Activated naive CD8-positive, alpha-beta T cell treated with anti-CD3 and anti-CD28 coated beads, Interleukin-2, amount 50 U/mL, for 16 hours (primary cell): Measurements from ENCODE around the gene BRF1.

Experiments used
- DNase-seq: peaks from one replicate; pipeline ENCODE4 v3.0.0-alpha.2; 2020; ENCODE audit warnings: low read depth, low spot score

BRF1 gene

GRCh38 chr14:105173901-105174894 lies 126.6 kb downstream of the BRF1 start:
- DNase-seq: no peak

DNA sequence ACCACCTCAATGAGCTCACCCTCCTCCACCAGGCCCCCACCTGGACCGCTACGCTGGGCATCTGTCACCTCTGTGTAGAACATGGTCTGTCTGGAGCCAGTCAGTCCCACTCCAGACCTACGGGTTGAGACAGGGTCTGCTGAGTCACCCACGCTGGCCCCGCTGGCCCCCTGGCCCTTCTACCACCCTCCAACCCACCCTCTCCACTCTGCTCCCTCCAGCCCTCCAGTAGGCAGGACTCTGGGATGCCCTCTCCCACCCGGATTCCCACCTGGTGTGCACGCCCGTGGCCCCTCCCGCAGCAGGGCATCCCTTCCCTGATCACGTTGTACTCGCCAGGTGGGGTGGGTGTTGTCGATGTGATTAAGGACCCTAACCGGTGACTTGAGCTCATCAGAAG lies 127.7 kb downstream of the BRF1 start:
- DNase-seq: no peak

GRCh38 chr14:105172476-105172875 lies 128.3 kb downstream of the BRF1 start:
- DNase-seq: no peak

GRCh38 chr14:105171004-105171673 lies 129.7 kb downstream of the BRF1 start:
- no peak for DNase-seq

DNA sequence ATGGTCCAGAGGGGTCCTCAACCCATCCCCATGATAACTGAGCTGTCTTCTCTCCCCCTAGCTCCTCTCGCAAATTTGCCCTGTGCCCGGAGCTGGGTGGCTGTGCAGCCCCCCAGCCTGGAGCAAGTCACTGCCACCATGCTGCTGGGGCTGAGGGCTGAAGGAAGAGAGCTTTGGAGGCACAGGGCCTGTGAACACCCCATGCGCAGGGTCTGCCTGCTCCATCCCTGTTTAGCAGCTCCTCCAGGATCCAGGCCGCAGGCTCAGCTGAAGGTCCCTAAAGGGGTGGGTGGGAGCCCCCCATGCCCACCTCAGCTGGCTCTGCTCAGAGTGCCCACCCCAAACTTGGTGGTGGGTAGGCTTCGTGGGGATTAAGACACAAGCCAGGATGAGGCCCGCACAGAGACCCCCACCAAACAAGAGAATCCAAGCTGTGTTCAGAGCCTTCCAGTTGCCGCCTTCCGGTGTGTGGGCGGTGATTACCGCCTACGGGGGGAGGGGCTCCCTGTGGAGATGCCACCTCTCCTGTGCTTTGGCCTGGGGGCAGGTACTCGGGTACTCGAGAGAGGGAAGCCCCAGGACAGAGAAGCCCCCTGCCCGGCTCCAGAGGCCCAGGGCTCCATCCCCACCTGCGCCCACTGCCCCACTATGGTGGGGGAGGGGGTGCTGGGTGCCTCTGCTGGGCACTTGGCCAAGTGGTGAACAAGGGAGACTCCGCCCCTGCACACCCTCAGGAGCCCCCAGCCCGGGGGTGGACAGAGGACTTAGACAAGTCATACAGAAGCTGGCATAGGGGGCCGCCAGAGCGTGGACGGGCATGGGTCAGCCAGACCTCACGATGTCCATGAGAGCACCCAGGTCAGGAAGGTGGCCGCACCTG lies 130.8 kb downstream of the BRF1 start:
- no peak for DNase-seq

DNA sequence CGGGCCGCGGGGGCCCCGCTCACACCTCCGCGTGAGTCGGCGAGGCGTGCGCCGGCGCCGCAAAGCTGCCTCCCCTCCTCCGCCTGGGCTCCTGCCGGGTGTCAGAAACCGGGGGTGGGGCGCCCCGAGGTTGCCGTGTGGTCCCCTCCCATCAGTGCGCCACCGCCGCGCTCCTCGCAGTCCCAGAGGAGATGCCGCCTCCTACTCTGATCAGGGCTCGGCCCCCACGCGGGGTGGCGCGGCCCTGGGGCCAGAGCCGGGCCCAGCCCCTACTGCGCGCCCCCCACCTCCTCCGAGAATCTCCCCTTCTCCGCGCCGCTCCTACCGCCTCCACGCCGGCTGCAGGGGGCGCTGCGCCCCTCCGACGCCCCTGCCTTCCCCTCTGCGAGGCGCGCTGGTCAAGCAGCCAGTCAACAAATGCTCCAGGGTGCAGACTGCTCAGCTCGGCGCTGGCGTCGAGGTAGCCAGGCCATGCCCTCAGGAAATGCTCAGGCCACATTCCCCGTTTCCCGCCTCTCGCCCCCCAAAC lies 131.8 kb downstream of the BRF1 start:
- DNase-seq: no peak

- DNase-seq: no peak
Observed at GRCh38 chr14:105168496-105168978, 132.3 kb downstream of the BRF1 start, which contains the start of gene JAG2. Gene JAG2 (minus strand): TSS chr14:105168776. CDS start chr14:105168420, 356 bp downstream.

DNA sequence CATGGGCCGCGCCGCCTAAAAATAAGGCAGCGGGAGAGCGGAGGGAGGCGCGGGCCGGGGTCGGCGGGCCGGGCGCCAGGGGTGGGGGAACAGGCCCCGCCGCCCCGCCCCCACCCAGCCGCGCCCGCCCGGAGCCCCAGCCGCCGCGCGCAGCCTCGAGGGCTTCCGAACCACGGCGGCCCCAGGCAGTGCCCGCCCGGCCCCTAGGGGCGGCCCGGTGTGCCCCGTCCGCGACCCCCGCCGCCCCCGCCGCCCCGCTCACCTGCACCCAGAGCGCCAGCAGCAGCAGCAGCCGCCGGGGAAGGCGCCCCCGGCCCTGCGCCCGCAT lies 132.7 kb downstream of the BRF1 start:
- DNase-seq: no peak

GRCh38 chr14:105167303-105168092 lies 133.3 kb downstream of the BRF1 start:
- DNase-seq: no peak

GRCh38 chr14:105166571-105167302 lies 134.1 kb downstream of the BRF1 start:
- no peak for DNase-seq

- DNase-seq: no peak
Observed at GRCh38 chr14:105165761-105166485, 134.9 kb downstream of the BRF1 start.

DNA sequence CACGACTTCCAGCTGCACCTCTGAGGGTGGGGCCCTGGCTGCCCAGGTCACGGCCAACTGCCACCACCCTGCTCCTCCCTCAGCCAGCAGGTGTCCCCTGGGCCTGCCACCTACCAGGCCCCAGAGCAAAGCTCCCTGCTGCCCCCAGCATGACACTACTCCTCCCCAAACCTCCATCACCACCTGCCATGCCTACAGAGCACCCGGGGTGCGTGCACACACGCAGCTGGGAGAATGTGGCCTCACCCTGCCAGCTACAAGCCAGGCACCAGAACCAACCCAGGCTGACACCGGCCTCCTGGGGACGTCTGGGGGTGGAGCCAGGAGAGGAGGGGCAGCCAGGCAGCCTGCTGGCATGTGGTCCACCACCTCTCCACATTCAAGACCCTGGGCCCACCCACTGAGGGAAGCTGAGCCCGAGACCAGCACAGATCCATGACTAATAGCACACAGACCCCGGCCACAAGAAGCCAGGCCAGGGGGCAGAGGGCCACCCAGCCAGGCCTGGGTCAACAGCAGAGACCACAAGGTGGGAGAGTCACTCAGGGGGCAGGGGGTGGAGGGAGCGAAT lies 135.6 kb downstream of the BRF1 start:
- DNase-seq: no peak

- no peak for DNase-seq
Observed at GRCh38 chr14:105163040-105163742, 137.6 kb downstream of the BRF1 start.

GRCh38 chr14:105162669-105162979 lies 138.2 kb downstream of the BRF1 start:
- DNase-seq: no peak

DNA sequence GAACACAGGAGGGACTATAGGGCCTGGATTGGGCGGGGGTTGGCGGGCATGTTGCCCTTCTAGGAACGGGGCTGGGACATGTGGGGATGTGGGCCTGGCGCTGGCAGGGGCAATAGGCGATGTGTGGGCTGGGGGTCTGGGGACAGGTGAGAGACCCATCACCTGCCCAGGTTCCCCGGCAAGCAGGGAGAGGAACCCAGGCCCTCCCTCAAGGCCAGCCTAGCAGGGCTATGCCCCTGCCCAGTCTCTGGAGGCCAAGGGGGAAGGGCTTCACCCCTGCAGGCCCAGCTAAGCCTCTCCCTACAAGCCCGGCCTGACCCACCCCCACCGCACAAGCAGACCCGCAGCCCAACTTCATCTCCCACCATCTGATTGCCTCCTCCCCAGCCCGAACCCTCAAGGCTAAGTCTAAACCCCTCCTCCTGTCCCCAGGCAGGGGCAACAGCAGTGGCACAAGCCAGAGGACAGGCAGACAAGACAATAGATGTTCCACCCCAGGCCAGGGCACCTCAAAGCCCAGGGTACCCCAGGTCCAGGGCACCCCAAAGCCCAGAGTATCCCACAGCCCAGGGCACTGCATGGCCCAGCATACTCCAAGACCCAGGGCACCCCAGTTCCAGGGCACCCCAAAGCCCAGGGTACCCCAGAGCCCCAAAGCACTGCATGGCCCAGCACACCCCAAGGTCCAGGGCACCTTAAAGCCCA lies 138.7 kb downstream of the BRF1 start:
- no peak for DNase-seq

- DNase-seq: no peak
Observed at GRCh38 chr14:105161309-105161708, 139.5 kb downstream of the BRF1 start.

- DNase-seq: no peak
Observed at GRCh38 chr14:105160776-105161175, 140.0 kb downstream of the BRF1 start.

GRCh38 chr14:105159344-105159743 lies 141.5 kb downstream of the BRF1 start:
- DNase-seq: no peak
